GM13976 (cell line): ENCODE measurements around the gene ZNF300.

Experiments
- DNase-seq: peaks from one replicate; pipeline ENCODE4 v3.0.0; 2012; ENCODE audit warnings: low spot score
- in situ Hi-C: fragments of 300-500 bp; cut with MboI; formaldehyde crosslinking; loops from one replicate; pipeline ENCODE4 v1.12.0; 2022; ENCODE audit warnings: low sequenced_read_pairs, mixed read lengths, inconsistent platforms; ENCODE audit not compliant: unreplicated experiment
- TF ChIP-seq, protein P1 (sequence below): IDR thresholded peaks from 2 replicates; pipeline ENCODE4 v1.5.1; 2012; ENCODE audit warnings: borderline replicate concordance, mild to moderate bottlenecking; ENCODE audit not compliant: insufficient read depth; ENCODE audit errors: extremely low read depth, missing control alignments, control extremely low read depth

Gene ZNF300

DNA sequence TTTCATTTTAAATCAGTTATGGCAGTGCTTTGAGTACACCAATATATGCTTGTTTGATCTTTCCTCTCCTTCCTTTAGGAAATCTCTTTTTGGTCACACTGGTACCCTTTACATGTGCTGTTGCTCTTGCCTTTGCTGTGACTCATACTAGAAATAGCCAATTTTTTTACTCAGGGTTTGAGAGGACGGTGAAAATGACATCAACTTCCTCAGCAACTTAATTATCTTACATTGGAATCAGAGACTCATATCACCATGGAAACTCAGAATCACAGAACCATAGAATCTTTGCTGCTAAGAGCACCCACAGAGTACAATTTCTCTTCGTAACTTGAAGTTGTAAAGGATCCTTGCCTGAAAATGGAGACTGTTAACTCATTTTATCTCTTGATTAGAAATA, 13.8 kb upstream of the ZNF300 start:
- in situ Hi-C loops, result no loop called here
- TF ChIP-seq, protein P1, sequence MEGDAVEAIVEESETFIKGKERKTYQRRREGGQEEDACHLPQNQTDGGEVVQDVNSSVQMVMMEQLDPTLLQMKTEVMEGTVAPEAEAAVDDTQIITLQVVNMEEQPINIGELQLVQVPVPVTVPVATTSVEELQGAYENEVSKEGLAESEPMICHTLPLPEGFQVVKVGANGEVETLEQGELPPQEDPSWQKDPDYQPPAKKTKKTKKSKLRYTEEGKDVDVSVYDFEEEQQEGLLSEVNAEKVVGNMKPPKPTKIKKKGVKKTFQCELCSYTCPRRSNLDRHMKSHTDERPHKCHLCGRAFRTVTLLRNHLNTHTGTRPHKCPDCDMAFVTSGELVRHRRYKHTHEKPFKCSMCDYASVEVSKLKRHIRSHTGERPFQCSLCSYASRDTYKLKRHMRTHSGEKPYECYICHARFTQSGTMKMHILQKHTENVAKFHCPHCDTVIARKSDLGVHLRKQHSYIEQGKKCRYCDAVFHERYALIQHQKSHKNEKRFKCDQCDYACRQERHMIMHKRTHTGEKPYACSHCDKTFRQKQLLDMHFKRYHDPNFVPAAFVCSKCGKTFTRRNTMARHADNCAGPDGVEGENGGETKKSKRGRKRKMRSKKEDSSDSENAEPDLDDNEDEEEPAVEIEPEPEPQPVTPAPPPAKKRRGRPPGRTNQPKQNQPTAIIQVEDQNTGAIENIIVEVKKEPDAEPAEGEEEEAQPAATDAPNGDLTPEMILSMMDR, result no peak
- no peak for DNase-seq

DNA sequence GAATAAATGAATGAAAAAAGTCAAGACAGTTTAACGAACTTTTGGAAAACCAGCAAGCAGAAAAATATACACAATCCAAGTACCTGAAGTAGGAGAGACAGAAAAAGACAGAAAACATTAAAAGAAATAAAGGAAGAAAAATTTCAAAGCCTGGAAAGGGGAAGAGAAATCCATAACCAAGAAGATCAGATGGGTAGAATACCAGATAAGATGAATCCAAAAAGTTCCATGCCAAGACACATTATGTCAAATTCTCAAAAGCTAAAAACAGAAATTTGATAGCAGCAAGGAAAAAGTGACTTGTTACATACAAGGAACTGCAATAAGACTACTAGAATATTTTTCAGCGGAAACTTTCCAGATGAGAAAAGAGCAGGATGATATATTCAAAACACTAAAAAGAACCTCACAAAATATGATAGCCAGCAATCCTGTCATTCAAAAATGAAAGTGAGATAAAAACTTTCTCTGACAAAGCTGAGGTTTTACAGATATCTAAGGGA, 7.6 kb upstream of the ZNF300 start:
- no peak for DNase-seq
- TF ChIP-seq, protein P1, result no peak
- in situ Hi-C loops, result no loop called here

DNA sequence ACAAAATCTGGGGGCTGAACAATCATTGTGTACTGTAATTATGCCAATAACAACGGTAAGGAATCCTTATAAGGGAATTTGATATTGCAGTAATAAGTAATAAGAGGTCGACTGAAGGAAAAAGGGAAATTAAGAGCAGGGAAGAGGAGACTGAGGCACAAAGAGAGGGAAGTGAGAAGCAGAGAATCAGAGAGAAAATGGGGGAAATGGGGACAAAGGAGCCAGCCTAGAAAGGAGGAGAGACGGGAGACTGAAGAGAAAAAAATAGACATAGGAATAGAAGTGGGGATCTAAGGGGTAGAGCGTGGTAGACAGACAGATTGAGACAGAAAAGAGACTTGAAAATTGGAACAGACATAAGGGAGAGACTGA, 518 bp upstream of the ZNF300 start:
- TF ChIP-seq, protein P1, result no peak
- no peak for DNase-seq
- in situ Hi-C loops, result no loop called here

DNA sequence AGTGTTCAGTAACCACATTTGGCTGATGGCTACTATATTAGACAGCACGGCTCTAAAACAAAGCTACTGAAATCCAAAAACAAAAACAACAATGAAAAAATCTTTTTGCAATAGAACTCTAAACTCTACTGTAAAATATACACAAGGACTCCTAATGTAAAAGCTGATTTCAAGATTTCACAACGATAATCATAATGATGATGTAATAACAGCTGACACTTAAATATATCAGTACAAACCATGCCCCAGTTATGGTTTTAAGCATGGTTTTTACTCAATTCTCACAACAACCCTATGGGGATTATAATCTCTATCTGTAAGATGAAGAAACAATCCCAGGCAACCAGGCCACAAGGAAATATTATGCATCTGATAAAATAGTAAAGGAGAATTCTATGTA, 3.3 kb downstream of the ZNF300 start:
- TF ChIP-seq, protein P1, result no peak
- DNase-seq, result no peak
- in situ Hi-C loops, result no loop called here

DNA sequence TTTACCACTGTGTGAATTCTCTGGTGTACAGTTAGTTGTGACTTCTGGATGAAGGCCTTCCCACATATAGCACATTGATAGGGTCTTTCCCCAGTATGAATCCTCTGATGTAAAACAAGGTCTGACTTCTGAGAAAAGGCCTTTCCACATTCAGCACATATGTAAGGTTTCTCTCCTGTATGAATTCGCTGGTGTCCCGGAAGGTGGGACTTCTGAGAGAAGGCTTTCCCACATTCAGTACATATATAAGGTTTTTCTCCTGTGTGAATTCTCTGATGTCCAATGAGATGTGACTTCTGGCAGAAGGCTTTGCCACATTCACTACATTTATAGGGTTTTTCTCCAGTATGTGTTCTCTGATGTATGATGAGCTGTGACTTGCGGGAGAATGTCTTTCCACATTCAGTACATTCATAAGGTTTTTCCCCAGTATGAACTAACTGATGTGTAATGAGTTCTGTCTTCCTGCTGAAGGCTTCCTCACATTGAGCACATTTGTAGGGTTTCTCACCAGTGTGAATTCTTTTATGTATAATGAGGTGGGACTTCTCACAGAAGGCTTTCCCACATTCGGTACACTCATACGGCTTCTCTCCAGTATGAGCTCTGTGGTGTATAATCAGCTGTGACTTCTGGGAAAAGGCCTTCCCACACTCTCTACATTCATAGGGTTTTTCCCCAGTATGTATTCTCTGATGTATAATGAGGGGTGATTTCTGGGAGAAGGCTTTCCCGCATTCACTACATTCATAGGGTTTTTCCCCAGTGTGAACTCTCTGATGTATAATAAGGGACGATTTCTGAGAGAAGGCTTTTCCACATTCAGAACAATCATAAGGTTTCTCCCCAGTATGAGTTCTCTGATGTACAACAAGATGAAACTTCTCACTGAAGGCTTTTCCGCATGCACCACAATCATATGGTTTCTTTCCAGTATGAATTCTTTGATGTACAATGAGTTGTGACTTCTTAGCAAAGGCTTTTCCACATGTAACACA, 9.1 kb downstream of the ZNF300 start:
- no peak for DNase-seq
- in situ Hi-C loops, result no loop called here
- TF ChIP-seq, protein P1, result no peak

DNA sequence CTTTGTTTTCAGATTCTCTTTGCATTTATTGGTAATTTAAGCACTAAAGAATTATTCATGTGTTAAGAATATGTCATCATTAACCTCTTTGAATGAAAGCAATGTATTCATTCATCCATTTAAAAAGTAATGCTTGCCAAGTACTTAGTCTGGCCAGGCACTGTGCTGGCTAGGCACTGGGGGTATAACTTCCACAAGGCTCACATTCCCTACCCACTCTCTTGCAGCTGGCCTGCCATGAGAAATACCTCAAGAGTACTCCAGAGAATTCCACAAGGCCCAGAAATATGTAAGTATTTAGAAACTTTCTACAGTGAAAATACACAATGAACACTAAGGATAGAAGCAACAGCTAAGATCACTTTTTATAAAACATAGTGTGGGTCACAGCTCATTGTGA, 25.4 kb downstream of the ZNF300 start:
- in situ Hi-C loops, result no loop called here
- no peak for DNase-seq
- TF ChIP-seq, protein P1, result no peak
